ENCODE results near the gene LRRC74A. TPM values are rescaled to one million over a fixed set of nuclear protein-coding genes. Genes with fewer than 3 reads are reported as not detected.

The LRRC74A gene
- total and polyA plus RNA-seq, 9 of the 15 experiments (the other 6 are each of a cell fraction or from before 2014, with no cell fraction given) = not detected

DNA sequence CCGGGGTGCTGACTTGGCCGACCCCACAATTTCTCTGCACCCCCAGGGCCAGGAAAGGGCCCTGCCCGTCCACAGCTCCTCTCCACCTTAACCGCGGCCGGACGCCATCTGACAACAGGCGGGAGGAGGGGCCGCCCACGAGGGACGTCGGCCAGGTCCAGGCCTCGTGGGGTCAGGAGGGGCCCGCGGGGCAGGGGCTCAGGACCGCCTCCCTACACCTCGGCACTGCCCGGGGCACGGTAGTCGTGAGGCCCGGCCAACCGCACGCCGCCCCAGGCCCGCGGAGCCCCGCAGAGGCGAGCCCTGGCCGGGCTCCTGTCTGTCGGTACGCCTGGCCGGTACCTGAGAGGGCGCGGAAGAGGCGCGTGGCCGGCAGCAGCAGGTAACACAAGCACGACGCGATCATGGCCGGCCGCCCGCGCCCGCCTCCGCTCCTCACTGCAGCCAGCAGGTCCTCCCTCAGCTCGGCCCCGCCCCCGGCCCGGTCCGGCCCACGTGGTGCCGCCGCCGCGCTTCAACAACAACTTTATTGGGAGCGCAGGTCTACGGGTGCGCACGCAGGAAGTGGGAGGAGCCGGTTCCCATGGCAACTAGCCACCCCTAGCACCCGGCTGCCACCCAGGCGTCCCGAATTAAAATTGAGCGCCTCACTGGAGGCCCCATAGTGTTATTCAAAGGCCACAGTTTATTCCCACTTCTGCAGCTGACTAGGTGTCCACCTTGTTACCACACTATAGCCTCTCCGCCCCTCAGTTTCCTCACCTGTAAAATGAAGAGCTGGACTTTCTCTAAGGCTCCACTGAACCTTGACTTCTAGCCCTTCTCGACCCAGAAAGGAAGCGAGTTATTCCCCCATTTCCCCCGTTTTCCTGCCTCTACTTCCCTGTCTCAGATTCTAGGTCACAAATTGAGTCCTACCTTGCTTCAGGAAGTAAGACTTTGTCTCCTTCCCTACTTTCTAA is 13.5 kb upstream of the LRRC74A start, which contains the start of gene ANGEL1:
Gene ANGEL1, minus strand, starts transcription at position 461 of the 962 bp plus-strand sequence. Its CDS starts 55 bp downstream, at position 406.
- H3K9me1 ChIP-seq (ENCODE audit: control insufficient read depth, insufficient read depth, low read length) = no peaks in the 10 kb centered on the region
- peak within 1 kb of the TSS; percentile 98 for H2AFZ ChIP-seq (ENCODE audit: low read depth, low read length)
- peak within 1 kb of the TSS; percentile 56 for H3K4me3 ChIP-seq
- in situ Hi-C loops (cut with MboI) (no loop called here), intact Hi-C loops (cut with micrococcal nuclease) (no loop called here)
- CTCF ChIA-PET (ENCODE audit: low intra/inter-chr PET ratio) = no interaction called here
- H3K36me3 ChIP-seq (ENCODE audit: control insufficient read depth, insufficient read depth, low read length) = peaks cover 16% of the 10 kb centered on the region
- H3K9me3 ChIP-seq (replicated peaks; ENCODE audit: control insufficient read depth, insufficient read depth, low read depth, low read length) = no peaks in the 10 kb centered on the region
- ATAC-seq (peak; percentile 94), FAIRE-seq (peak; percentile 70), DNase-seq (ENCODE audit: extremely low read depth in 1 of 4, low spot score in 3 of 4) (peak; percentile 91 to 94 (median 92))
- POLR2A ChIA-PET = interaction anchor here (0.6 to 1.3 kb wide), 9 partner anchors 8 to 453 kb away, joined by 3 to 6 read pairs (median 3); no protein-coding TSS in a partner anchor
- no TSS peak for BruUV-seq (replicated peaks)
- H4K20me1 ChIP-seq (replicated peaks; ENCODE audit: control insufficient read depth, insufficient read depth, low read length) = no peaks in the 10 kb centered on the region
- H3K27ac ChIP-seq (ENCODE audit: extremely low read depth, low read depth, low read length) = peak within 1 kb of the TSS; percentile 77
- 5% methylated on average over 21 of the region's 69 CpGs for WGBS (ENCODE audit: insufficient coverage, low coverage, missing lambda C conversion rate)
- H3K4me2 ChIP-seq (ENCODE audit: insufficient read depth, low read length) = peak within 1 kb of the TSS; percentile 83
- H3K27me3 ChIP-seq (ENCODE audit: control insufficient read depth in 2 of 2, insufficient read depth in 2 of 2, low read length in 2 of 2) = peaks cover 2 to 5% of the 10 kb centered on the region in 2 experiments; a peak in 2 of 5 replicates
- H3K4me1 ChIP-seq (replicated peaks in 1 of 2; ENCODE audit: control insufficient read depth in 2 of 2, insufficient read depth in 2 of 2, low read length in 2 of 2) = peaks cover 13 to 14% of the 10 kb centered on the region in 2 experiments; a peak in 4 of 5 replicates
- H3K9ac ChIP-seq (ENCODE audit: insufficient read depth in 1 of 2, low read depth in 2 of 2, low read length in 2 of 2) = peak within 1 kb of the TSS; percentile 76 to 96
- H3K79me2 ChIP-seq (ENCODE audit: control insufficient read depth, insufficient read depth, low read length) = peaks cover 25% of the 10 kb centered on the region
- TF ChIP-seq ARID1B (IDR thresholded peaks at IDR 0.05) (no peak), TCF3 (CRISPR knock-in tag; IDR thresholded peaks at IDR 0.05) (peak; percentile 25; the same call in 1 of the 2 replicates), PCBP2 (IDR thresholded peaks at IDR 0.05; ENCODE audit: low read depth, low read length, poor library complexity, severe bottlenecking) (no peak), EP400 (IDR thresholded peaks at IDR 0.05) (peak; percentile 80), YY1 (IDR thresholded peaks at IDR 0.05; ENCODE audit: borderline replicate concordance in 1 of 3, control insufficient read depth in 1 of 3, extremely low read depth in 1 of 3, insufficient read depth in 3 of 3, insufficient read length in 1 of 3, insufficient replicate concordance in 2 of 3, low read depth in 1 of 3, low read length in 2 of 3) (peak in 2 of 3 experiments; percentile 78 to 82), KDM4B (IDR thresholded peaks at IDR 0.05; ENCODE audit: borderline replicate concordance in 2 of 2, low read depth in 1 of 2) (no peak), TCF7L2 (IDR thresholded peaks at IDR 0.05; ENCODE audit: low read depth, low read length) (no peak), NR2C2 (CRISPR knock-in tag; IDR thresholded peaks at IDR 0.05) (no peak), NR2C2 (tag; IDR thresholded peaks at IDR 0.05) (no peak), STAG1 (CRISPR knock-in tag; IDR thresholded peaks at IDR 0.05; ENCODE audit: borderline replicate concordance) (no peak), ZKSCAN1 (IDR thresholded peaks at IDR 0.05; ENCODE audit: low read depth, low read length) (peak; percentile 97), TBP (optimal IDR thresholded peaks at IDR 0.05; ENCODE audit: low read depth, low read length) (peak; percentile 66), CHD1 (IDR thresholded peaks at IDR 0.05; ENCODE audit: low read length) (no peak), CBX5 (IDR thresholded peaks at IDR 0.05; ENCODE audit: borderline replicate concordance, low read depth) (0 out of 2 replicates have a peak, but pooled peaks have one; percentile 38), KDM5B (IDR thresholded peaks at IDR 0.05; ENCODE audit: insufficient replicate concordance, low read depth, low read length) (peak; percentile 58), ZNF140 (CRISPR knock-in tag; IDR thresholded peaks at IDR 0.05) (no peak), ZC3H8 (IDR thresholded peaks at IDR 0.05) (no peak), HDAC2 (IDR thresholded peaks at IDR 0.05) (no peak)
- TF ChIP-seq, protein P1, sequence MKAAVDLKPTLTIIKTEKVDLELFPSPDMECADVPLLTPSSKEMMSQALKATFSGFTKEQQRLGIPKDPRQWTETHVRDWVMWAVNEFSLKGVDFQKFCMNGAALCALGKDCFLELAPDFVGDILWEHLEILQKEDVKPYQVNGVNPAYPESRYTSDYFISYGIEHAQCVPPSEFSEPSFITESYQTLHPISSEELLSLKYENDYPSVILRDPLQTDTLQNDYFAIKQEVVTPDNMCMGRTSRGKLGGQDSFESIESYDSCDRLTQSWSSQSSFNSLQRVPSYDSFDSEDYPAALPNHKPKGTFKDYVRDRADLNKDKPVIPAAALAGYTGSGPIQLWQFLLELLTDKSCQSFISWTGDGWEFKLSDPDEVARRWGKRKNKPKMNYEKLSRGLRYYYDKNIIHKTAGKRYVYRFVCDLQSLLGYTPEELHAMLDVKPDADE (conservative IDR thresholded peaks at IDR 0.05; ENCODE audit: control insufficient read depth, low read depth, low read length) = peak; percentile 91
- TF ChIP-seq, protein P2, sequence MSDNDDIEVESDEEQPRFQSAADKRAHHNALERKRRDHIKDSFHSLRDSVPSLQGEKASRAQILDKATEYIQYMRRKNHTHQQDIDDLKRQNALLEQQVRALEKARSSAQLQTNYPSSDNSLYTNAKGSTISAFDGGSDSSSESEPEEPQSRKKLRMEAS (CRISPR knock-in tag; IDR thresholded peaks at IDR 0.05) = peak; percentile 91

All from K562 (cell line).